Middle frontal gyrus (tissue), 1 donor: ENCODE data around the gene SLC22A17.
"Not testable (repeated sequence)": the region's sequence is repeated elsewhere in the genome, so short reads cannot be mapped to it uniquely, and the experiment has no call there.

ENCODE experiments used
- DNase-seq: peaks from one replicate; pipeline ENCODE4 v3.0.0-alpha.2; 2015; ENCODE audit warnings: low spot score; ENCODE audit errors: extremely low spot score

SLC22A17 gene

DNA sequence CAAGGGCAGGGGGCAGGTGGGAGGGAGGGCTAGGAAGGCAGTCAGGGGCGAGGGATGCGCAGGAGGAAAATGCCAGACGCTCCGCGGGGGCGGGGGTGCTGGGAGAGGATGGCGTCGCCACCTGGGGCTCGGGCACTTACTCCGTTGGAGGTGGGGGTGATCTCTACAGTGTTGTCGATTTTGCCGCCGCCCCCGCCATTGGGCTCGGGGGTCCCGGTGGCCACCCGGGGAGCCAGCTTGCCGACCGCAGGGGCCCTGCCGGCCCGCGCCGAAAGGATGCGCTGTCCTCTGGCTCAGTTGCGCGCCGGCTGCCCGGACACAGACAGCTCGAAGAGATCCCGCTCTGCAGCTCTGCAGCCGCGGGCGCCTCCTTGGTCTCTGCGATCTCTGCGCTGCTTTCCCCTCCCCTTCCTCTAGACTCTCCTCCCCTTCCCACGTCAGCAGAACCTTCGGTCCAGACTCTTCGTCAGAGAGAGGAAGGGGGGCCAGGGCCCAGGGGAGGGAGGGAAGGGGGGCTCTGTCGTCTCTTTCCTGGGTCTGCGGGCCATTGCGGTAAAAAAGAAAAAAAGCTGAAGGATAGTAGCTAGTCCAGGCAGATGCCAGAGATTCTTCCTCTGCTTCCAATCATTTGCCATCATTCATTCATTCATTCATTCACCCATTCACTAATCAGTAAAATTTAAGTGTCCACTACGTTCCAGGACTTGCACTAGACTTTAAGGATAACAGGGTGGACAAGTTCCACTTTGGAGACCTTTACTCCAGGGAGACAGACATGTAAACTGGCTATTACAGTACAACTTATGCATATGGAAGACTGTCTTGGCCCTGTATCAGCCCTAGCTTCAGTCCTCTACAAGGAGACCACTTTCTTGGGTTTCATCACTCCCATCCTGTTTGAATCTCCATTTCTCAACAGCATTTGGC lies at the start of gene SLC22A17:
Gene SLC22A17, minus strand, starts transcription at position 382 of the 927 bp plus-strand sequence.
- peak; percentile 91 for DNase-seq

DNA sequence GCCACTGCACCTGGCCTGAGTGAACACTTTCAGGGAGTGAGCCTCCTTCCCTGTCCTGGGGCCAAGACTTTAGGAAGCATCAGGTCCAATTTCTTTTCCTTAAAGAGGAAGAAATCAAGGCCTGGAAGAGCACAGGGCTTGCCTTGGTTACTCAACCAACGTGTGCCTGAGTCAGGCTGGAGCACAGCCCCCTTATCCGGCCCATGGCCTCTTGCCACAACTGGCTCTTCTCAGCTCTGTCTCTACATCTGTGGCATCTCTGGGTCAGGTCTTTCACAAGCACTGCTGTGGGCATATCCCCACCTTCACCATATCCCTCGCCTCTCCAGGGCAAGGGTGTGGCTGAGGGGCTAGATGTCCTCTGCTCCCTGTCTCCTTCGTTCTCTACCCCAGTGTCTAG lies 48.6 kb upstream of the SLC22A17 start:
- no peak for DNase-seq

DNA sequence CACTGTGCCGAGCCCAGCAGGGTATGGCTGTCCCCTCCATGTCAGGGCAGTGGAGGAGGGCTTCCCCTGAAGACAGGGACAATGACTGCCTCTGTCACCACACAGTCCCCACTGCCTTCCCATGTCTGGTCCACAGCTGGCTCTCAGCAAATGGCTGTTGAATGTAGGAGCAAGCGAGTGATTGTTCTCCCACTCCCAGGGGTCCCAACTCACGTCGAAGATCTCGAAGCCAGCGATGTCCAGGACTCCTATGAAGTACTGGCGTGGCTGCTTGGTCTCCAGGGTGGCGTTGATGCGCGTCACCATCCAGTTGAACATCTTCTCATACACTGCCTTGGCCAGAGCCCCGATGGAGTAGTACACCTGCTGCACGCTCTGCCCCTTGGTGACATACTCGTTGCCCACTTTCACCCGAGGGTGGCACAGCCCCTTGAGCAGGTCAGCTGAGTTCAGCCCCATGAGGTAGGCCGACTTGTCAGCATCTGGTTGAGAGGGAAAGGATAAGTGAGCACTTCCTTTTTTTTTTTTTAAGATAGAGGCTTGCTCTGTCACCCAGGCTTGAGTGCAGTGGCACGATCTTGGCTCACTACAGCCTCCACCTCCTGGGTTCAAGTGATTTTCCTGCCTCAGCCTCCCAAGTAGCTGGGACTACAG lies 47.9 kb upstream of the SLC22A17 start:
- not testable (repeated sequence) for DNase-seq

DNA sequence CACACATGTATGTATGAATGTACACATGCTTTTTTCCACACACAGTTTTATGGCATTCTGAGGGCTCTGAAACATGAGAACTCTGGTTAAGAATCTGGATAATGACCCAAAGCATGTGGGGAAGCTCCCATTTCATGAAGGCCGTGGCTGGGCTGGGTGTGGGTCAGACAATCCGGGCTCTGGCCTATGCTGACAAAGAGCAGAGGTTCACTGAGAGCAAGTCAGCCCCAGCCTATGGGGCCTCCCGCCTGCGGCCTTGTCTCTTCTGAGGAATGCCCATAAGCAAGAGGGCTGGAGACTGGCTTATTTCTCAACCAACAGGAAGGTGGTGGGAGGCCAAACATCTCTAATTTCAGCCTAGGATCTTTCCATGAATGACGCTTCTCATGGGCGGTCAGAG lies 46.9 kb upstream of the SLC22A17 start:
- no peak for DNase-seq

DNA sequence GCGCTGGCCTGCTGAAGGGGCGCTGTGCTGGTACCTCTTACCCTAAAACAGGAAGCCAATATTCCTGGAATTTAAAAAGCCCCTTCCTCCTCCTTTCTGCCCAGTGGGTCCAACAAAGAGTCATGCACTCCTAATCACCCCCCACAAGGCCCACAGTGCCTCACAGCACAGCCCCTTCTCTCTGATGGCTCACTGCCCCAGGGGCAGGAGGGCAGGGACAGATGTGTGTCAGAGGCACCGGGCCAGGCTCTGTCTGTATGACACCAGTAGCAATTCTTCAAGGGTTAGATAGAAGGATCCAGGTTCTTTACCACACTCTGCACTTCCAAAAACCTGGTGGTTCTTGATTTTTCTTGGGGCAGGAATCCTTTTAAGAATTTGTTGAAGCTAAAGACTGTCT lies 46.4 kb upstream of the SLC22A17 start:
- no peak for DNase-seq

DNA sequence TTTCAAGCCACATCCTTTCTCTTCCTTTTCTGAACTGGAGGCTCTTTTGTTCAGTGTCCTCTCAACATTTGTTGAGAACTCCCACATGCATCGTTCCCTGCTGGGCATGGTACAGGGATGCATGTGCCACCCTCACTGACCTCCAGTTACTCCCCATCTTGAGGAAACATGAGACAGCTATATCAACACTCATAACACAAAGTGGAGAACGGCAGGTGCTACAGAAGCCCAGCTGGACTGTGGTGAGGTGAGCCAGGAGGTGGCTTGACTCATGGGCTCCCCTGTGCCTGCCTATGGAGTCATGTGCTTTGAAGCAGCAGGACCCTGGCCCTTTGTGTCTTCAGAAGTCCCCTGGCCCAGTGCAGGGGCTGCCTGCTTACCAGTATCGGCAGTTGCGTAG lies 45.7 kb upstream of the SLC22A17 start:
- no peak for DNase-seq

DNA sequence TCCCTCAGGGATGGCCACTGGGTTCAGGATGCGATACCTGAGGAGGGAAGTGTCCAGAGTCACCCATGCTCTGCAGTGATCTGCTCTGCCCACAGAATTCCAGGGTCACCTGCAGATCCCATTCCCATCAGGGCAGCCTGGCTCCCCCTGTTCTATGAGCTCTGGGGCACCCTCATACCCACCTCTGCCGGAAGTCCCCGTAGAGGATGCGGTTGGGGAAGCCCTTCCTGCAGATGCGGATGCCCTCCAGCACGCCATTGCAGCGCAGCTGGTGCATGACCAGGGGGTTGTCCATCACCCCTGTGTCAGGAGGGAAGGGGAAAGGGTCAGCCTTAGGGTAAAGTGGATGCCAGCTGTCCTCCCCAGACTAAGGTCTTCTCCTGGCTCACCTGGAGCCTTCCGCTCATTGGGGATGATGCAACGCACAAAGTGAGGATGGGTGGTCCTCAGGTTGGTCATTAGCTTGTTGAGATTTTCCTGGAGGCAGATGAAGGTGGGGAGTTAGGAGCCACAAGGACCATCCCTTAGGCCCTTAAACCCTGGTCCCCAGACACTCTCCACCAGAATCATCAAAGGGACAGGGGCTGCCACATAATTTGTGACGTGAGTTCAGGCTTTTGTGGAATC lies 44.2 kb upstream of the SLC22A17 start:
- DNase-seq, result no peak

DNA sequence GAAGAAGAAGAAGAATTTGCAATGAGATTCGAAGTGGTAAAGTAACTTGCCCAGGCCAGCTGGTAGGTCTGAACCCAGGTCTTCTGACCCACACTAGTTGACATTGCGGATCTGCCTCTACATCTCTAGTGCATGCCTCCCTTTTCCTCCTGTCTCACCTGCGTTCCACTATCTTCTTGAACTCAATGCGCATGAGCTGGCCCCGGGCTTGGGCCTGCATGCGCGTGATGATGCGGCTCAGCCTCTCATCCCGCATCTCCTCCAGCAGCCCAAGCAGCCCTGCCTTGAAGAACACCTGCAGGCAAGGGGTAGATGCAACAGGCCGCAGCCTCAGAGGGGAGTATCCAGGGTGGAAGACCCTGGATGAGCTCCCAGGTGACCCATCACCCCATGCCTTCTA lies 43.4 kb upstream of the SLC22A17 start:
- no peak for DNase-seq

DNA sequence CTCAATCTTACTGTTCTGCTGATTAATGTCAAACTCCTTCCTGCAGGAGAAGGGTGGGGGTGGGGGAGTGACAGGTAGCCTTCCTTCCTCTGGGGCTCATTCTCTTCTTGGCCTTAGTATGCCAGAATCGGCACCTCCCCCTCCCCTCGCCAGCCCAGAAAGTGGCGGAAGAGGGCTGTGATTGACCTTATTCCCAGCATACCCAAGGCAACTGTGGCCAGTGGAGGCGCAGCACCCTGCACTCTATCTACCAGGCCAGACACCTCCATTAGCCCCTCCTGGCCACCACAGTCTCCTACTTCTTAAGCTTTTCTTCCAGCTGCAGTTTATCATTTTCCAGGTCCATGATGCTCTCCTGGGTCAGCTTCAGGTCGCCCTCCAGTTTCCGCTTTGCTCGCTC lies 39.9 kb upstream of the SLC22A17 start:
- no peak for DNase-seq

DNA sequence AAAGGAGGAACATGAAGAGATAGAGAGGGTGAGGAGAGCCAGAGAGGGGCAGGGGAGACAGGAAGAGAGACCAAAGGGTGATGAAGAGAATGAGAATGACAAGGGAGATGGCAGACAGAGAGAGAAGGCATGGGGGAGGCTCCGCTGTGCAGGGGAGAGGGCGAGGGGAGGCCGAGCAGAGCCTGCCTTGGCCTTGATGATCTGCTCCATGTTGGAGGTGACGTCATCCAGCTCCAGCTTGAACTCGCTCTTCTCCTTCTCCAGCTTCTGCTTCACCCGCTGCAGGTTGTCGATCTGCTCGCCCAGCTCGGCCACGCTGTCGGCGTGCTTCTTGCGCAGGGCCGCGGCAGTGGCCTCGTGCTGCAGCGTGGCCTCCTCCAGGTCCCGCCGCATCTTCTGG lies 37.2 kb upstream of the SLC22A17 start:
- not testable (repeated sequence) for DNase-seq

DNA sequence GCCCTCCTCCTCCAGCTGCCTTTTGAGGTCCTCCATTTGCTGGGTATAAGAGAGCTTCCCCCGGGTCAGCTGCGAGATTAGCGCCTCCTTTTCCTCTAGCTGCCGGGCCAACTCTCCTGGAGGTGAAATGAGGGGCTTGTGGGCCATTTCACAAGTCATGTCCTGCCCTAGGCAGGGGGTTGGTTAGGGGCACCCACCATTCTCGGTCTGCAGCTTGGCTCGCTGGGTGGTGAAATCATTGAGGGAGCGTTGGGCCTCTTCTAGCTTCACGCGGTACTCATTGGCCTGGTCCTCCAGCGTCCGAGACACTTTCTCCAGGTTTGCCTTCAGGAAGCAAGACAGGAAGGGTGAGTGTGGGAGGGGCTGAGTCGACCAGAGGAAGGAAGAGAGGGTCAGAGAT lies 36.7 kb upstream of the SLC22A17 start:
- no peak for DNase-seq

DNA sequence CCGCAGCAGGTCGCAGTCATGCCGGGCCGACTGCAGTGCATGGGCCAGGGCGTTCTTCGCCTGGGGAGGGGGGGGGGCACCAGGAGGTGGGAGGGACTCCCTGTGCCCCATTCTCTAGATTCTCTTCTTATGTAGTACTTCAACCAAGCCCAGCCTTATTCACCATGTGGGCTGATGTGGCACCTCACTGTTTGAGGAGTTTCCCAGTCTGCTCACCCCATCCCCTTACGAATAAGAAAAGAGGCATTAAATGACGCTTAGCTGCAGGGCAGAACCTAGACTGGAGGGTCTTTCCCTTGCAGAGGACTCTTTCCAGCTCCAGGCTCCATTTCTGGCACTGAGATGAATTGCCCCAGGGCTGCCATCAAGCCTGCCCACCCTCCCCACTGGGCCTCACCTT lies 36.3 kb upstream of the SLC22A17 start:
- DNase-seq, result no peak

DNA sequence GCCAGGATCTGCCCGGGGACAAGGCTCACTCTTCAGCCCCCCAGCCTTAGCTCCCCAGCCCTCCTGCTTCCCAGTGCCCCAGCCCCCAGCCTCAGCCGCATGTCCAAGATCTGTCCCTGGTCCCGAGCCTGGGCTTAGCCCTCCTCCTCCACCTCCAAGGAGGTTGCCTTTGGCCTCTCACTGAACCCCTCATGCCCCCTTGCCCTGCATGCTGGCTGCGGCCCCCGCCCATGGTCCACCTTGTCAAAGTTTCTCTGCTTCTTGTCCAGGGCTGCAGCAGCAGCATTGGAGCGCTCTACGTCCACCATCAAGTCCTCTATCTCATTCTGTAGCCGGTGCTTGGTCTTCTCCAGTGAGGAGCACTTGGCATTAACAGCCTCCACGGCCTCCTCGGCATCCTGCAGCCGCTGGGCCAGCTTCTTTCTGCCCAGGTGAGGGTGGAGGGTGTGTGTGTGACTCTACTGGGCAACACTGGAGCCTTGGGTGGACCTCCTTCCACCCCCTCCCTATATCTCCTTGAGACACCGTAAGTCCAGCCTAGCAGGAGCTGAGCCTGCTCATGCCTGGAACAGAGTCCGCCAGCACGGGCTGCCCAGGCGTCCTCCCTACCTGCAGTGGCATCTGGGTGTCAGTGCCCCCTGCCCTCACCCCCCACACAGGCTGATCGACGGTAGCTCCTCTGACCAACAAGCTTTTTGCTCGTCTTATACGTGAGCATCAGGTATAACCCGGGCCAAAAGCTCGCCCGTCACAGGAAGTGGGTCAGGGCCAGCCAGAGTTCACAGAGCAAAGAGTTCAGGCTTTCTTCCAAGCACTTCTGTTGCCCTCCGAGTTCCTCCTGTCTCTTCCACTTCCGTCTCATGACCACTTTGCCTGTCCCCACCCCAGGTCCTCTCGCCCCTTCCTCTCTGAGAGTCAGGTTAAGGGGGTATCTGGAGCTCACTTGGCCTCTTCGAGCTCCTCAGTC lies 35.5 kb upstream of the SLC22A17 start:
- DNase-seq, result no peak

DNA sequence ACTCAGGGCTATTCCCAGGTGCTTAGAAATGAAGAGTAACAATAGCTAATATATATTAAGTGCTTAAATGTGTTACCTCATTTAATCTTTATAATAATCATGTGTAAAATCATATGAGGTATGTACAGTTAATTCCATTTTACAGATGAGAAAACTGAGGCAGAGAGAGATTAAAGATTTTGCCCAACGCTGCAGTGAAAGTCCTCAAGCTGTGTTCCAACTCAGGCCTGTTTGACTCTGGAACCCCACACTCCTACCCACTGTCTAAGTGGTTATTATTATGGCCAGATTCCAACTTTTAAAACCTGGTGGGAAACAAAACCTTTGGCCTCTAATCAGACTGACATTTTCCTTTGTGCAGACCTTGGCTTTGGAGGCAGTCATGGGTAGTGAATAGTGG lies 34.3 kb upstream of the SLC22A17 start:
- no peak for DNase-seq

DNA sequence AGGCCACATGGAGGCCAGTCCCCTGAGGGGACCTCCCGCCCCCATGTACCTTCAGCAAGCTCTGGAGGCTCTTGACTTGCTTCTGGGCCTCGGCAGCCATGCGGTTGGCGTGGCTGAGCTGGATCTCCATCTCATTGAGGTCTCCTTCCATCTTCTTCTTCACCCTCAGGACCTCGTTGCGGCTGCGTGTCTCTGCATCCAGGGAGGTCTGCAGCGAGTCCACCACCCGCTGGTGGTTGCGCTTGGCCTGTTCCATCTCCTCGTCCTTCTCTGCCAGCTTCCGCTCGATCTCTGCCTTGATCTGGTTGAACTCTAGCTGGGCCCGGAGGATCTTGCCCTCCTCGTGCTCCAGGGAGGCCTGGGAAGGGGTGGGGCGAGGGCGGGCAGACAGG lies 33.6 kb upstream of the SLC22A17 start:
- not testable (repeated sequence) for DNase-seq

DNA sequence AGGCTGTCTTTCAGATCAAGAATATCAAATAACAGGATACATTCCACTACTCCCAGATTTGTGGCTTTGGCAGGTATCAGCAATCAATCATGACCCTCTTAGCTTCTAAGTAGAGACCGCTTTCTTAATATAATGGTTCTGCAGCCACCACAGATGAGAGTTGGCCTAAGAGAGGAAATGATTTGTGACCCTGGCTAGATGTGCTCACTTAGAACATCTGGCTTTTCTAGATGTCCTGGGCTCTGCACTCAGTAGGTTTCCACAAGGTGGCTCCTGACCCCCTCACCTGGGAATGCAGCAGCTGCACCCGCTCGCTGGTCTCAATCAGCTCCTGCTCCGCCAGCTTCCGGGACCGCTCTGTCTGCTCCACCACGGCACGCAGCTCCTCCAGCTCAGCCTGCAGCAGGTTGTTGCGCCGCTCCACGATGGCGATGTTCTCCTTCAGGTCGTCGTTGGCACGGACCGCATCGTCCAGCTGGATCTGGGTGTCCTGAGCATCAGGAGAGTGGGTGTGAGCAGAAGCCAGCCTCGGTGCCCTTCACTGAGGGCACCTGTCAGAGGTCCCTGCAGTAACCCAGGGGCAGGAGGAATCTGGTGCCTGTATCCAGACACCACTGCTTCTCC lies 33.1 kb upstream of the SLC22A17 start:
- DNase-seq, result no peak

DNA sequence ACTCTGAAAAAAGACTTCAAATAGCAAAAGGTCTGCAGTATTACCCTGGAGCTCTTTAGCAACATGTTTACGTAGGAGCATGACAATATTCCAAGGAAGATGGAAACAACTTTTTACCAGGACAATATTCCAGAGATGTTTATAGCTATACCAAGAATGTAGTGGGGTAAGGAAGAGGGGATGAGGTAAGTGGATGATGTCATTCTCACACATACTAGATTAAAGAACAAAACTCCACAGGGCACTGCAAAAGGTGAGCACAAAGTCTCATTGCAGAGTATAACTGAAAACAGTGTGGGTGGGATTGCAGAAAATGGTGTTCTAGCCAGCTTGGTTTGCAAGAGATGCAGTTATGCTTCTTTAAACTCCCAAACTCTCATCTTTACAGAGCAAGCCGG lies 32.6 kb upstream of the SLC22A17 start:
- no peak for DNase-seq

DNA sequence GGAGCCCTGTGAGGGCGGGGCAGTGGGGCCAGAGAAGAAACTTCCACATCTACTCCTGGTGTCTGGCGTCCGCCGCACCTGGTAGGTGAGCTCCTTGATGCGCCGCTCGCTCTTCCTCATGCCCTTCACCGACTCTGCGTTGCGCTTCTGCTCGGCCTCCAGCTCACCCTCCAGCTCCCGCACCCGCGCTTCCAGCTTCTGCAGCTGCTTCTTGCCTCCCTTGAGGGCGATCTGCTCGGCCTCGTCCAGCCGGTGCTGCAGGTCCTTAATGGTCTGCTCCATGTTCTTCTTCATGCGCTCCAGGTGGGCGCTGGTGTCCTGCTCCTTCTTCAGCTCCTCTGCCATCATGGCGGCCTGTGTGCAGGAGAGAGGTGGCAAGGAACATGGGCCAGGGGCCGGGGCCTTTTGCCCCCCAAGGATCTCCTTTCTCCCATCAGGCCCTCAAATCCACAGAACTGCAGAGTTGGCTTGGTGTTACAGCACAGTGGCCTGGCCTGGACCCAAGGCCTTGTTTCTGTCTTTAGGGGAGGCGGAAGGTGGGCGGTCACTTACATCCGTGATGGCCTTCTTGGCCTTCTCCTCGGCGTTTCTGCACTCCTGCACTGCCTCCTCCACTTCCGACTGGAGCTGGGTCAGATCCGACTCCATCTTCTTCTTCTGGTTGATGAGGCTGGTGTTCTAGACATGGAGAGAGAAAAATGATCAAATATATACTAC lies 31.8 kb upstream of the SLC22A17 start:
- no peak for DNase-seq

DNA sequence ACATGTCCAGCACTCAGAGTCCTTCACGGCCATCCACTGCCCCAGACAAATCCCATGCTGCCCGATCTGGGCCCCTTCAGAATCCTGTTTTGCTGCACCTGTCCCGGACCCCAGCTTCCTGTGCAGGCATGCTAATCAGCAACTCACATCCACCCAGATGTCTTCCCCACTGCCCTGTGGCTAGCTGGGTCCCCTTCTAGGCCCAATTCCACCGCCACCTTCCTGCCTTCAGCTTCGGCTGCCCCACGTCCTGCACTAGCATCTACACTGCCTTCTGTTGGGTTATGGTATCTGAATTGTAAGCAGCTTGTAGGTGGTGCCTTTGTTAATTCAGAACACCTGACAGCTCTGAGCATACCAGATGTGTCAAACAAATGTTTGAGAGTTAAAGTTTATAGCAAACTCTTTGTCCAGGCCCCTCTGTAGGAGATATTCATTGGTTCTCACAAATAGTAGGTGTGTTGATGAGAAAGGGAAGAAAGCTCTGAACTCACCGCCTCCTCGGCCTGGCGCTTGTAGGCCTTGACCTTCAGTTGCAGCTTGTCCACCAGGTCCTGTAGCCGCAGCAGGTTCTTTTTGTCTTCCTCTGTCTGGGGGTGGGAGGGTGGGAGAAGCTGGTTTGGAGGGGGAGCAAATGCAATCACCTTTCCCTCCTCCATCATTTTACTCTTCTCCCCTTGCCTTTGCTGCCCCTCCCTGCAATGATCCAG lies 30.2 kb upstream of the SLC22A17 start:
- no peak for DNase-seq
